ENCODE data around the gene ASTL.
A peak's percentile ranks its signal among the peaks of the same experiment; 100 is the strongest.

Gene ASTL

GRCh38 chr2:96138179-96139145 is at the start of gene ASTL:
Gene ASTL (minus strand): TSS chr2:96138502. CDS start chr2:96138436, 66 bp downstream.
- Mint-ChIP-seq H3K4me3 (peak within 1 kb of the TSS; percentile 36), H3K27ac (peak within 1 kb of the TSS; percentile 85)

DNA sequence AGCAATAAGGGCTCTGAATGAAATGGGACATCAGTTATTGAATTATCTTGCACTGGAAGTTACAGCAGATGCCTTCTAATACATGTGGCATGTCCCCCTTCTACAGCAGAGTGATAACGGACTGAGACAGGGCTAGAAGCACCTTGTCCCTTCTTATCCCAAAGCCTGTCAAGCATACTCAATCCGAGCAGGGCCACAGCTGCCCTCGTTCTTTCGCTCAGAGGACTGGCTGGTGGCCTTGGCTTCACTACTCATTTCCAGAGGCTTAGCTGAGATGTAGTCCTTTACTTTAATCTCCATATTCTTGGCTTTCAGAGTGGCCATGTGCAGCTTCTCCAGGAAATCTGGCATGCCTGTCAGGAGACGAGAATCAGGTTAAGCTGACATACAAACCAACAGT is 48.3 kb upstream of the ASTL start:
- H3K4me1 Mint-ChIP-seq (ENCODE audit: low read depth) = peaks cover 3% of the 10 kb centered on the region
- no peaks in the 10 kb centered on the region for H3K9me3 Mint-ChIP-seq
- no peak for DNase-seq
- no peak overlapping the region for H3K4me3 Mint-ChIP-seq
- H3K27ac Mint-ChIP-seq = no peak overlapping the region
- H3K36me3 Mint-ChIP-seq (ENCODE audit: low read depth) = peaks cover 79% of the 10 kb centered on the region
- H3K27me3 Mint-ChIP-seq = no peaks in the 10 kb centered on the region

More at GRCh38 chr2:96138179-96139145, at the start of gene ASTL:
- DNase-seq = peak; percentile 75
- Mint-ChIP-seq H3K9me3 (no peaks in the 10 kb centered on the region), H3K36me3 (ENCODE audit: low read depth) (peaks cover 27% of the 10 kb centered on the region), H3K27me3 (no peaks in the 10 kb centered on the region), H3K4me1 (ENCODE audit: low read depth) (peaks cover 32% of the 10 kb centered on the region)

DNA sequence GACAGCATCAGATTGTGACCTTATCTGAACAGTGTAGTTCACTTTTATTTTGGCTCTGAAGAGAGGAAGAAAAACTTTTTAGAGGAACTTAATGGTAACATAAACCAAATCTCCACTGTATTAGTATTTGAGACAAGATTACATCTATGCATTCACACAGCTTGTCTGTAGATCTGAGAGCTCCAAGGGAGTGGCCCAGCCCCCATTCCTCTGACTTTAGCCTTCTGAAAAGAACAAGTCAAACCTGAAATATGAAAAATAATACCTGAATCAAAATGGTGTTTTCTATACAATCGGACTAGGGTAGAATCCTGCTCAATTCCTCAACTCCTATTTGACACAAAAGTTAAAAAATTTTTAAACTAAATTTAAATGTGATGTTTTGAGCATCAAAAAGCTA is 47.2 kb upstream of the ASTL start:
- Mint-ChIP-seq H3K27ac (peak overlapping the region; percentile 1), H3K4me1 (ENCODE audit: low read depth) (peaks cover 9% of the 10 kb centered on the region), H3K27me3 (no peaks in the 10 kb centered on the region), H3K4me3 (no peak overlapping the region), H3K36me3 (ENCODE audit: low read depth) (peaks cover 69% of the 10 kb centered on the region), H3K9me3 (no peaks in the 10 kb centered on the region)
- DNase-seq = no peak

GRCh38 chr2:96184989-96185388 is 46.7 kb upstream of the ASTL start:
- no peak for DNase-seq
- Mint-ChIP-seq H3K27ac (peak overlapping the region; percentile 27), H3K4me3 (no peak overlapping the region), H3K27me3 (no peaks in the 10 kb centered on the region), H3K9me3 (no peaks in the 10 kb centered on the region), H3K4me1 (ENCODE audit: low read depth) (peaks cover 10% of the 10 kb centered on the region), H3K36me3 (ENCODE audit: low read depth) (peaks cover 66% of the 10 kb centered on the region)

GRCh38 chr2:96184188-96184587 is 45.9 kb upstream of the ASTL start:
- no peak for DNase-seq
- Mint-ChIP-seq H3K4me3 (no peak overlapping the region), H3K27me3 (no peaks in the 10 kb centered on the region), H3K36me3 (ENCODE audit: low read depth) (peaks cover 59% of the 10 kb centered on the region), H3K4me1 (ENCODE audit: low read depth) (peaks cover 10% of the 10 kb centered on the region), H3K9me3 (no peaks in the 10 kb centered on the region), H3K27ac (peak overlapping the region; percentile 27)

DNA sequence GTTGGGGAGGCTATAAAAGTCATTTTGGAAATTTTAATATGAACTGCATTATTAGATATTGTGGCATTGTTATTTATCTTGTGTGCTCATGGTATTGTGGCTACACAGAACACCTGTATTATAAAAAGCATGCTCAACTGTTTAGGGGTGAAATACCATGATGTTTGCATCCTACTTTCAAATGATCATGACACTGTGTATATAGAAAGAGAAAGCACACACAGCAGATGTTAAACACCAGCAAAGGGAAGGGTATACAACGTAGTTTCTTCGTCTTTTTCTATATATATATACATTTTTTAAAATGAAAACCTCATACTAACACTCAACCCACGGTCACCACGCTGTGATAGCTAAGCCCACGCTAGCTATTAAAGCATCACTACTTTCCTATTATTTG is 43.2 kb upstream of the ASTL start:
- H3K27me3 Mint-ChIP-seq = no peaks in the 10 kb centered on the region
- peaks cover 10% of the 10 kb centered on the region for H3K4me1 Mint-ChIP-seq (ENCODE audit: low read depth)
- peaks cover 36% of the 10 kb centered on the region for H3K36me3 Mint-ChIP-seq (ENCODE audit: low read depth)
- H3K4me3 Mint-ChIP-seq = no peak overlapping the region
- DNase-seq = no peak
- no peak overlapping the region for H3K27ac Mint-ChIP-seq
- H3K9me3 Mint-ChIP-seq = no peaks in the 10 kb centered on the region

DNA sequence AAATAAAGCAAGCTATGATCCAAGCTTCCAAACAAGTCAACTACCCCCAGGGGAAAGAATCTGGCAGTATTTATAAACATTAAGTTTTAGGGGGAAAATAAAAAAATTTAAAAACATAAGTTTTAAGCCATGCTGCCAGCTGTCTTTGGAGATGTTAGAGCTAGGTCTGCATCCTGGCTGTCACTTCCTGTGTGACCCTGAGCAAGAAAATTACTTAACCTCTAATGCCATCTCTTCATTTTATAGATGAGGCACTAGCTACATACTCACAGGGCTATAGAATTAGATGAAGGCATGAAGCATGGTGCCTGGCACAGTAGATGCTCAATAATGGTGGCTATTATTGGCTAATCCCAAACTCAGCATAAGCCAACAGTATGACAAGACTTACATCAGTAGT is 42.2 kb upstream of the ASTL start:
- Mint-ChIP-seq H3K4me3 (no peak overlapping the region), H3K9me3 (no peaks in the 10 kb centered on the region), H3K4me1 (ENCODE audit: low read depth) (peaks cover 10% of the 10 kb centered on the region), H3K27ac (no peak overlapping the region), H3K36me3 (ENCODE audit: low read depth) (peaks cover 25% of the 10 kb centered on the region), H3K27me3 (no peaks in the 10 kb centered on the region)
- DNase-seq = no peak

- peaks cover 10% of the 10 kb centered on the region for H3K4me1 Mint-ChIP-seq (ENCODE audit: low read depth)
- H3K9me3 Mint-ChIP-seq = no peaks in the 10 kb centered on the region
- DNase-seq = no peak
- H3K4me3 Mint-ChIP-seq = no peak overlapping the region
- peaks cover 20% of the 10 kb centered on the region for H3K36me3 Mint-ChIP-seq (ENCODE audit: low read depth)
- no peak overlapping the region for H3K27ac Mint-ChIP-seq
- no peaks in the 10 kb centered on the region for H3K27me3 Mint-ChIP-seq
Measured at GRCh38 chr2:96180002-96180401, 41.7 kb upstream of the ASTL start.

DNA sequence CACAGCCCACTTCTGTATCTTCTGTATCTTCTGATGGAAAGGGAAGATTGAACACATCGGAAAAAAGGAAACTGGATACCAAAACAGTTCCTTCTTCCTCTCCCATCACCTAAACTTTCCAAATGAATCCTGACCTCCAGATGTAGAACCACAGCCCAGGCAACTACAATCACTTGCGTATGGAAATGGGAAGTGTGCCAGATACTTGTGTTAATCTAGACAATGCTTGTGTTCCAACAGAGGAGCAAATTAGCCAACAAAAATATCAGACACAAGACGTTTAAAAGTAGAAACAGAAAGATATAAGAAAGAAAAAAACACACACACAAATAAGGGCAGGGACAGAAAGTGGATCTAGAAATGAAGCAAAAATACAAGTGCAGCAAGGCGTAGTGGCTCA is 38.4 kb upstream of the ASTL start:
- peak overlapping the region; percentile 27 for H3K27ac Mint-ChIP-seq
- DNase-seq = no peak
- no peak overlapping the region for H3K4me3 Mint-ChIP-seq
- peaks cover 26% of the 10 kb centered on the region for H3K4me1 Mint-ChIP-seq (ENCODE audit: low read depth)
- no peaks in the 10 kb centered on the region for H3K27me3 Mint-ChIP-seq
- no peaks in the 10 kb centered on the region for H3K36me3 Mint-ChIP-seq (ENCODE audit: low read depth)
- no peaks in the 10 kb centered on the region for H3K9me3 Mint-ChIP-seq

- no peaks in the 10 kb centered on the region for H3K36me3 Mint-ChIP-seq (ENCODE audit: low read depth)
- DNase-seq = no peak
- H3K27ac Mint-ChIP-seq = no peak overlapping the region
- no peaks in the 10 kb centered on the region for H3K9me3 Mint-ChIP-seq
- no peaks in the 10 kb centered on the region for H3K27me3 Mint-ChIP-seq
- H3K4me1 Mint-ChIP-seq (ENCODE audit: low read depth) = peaks cover 24% of the 10 kb centered on the region
- no peak overlapping the region for H3K4me3 Mint-ChIP-seq
Measured at GRCh38 chr2:96175951-96176350, 37.6 kb upstream of the ASTL start.

DNA sequence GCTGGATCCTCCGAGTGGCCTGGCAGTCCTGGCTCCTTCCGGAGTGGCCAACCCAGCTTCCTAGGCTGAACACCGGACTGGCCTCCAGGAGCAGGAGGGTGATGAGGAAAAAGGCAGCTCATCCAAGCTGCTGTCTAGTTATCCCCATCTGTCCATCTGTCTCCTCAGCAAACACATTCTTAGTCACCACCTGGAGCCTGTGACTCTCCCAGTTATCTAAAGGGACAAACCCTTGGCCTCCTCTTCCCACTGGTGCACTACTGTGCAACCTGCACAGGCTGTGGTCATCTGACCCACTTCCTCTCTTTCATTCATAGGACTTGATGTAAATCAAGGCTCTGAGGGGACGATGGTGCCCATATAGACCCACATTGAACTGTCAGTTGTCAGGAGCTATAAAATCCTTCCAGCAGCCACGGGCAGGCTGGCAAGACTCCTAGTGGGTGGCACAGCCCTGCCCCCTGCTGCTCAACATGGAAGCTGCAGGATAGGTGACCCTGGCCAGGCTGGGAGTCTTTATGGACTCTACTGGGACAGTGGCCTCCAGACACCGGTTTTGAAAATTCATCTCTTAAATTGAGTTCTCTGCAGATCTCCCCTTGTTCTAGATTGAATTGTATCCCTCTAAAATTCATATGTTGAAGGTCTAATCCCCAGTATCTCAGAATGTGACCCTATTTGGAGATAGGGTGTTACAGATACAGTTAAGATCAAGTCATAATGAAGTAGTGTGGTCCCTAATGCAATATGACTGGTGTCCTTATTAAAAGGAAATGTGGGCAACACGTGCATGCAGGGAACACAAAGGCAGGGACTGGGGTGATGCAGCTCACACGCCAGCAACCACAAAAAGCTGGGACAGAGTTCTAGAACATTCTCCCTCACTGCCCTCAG is 36.2 kb upstream of the ASTL start:
- Mint-ChIP-seq H3K4me1 (ENCODE audit: low read depth) (peaks cover 25% of the 10 kb centered on the region), H3K4me3 (peak overlapping the region; percentile 14)

DNA sequence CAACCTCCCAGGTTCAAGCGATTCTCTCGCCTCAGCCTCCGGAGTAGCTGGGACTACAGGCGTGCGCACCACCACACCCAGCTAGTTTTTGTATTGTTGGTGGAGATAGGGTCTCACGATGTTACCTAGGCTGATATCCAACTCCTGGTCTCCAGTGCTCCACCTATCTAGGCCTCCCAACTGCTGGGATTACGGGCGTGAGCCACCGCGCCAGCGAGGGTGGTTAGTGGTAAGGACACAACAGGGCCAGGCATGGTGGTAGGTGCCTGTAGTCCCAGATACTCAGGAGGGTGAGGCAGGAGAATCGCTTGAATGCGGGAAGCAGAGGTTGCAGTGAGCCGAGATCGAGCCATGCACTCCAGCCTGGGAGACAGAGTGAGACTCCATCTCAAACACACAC is 33.5 kb upstream of the ASTL start:
- no peak overlapping the region for H3K4me3 Mint-ChIP-seq
- H3K27ac Mint-ChIP-seq = peak overlapping the region; percentile 45
- H3K9me3 Mint-ChIP-seq = peaks cover 4% of the 10 kb centered on the region
- H3K27me3 Mint-ChIP-seq = no peaks in the 10 kb centered on the region
- H3K36me3 Mint-ChIP-seq (ENCODE audit: low read depth) = no peaks in the 10 kb centered on the region
- H3K4me1 Mint-ChIP-seq (ENCODE audit: low read depth) = peaks cover 49% of the 10 kb centered on the region
- no peak for DNase-seq

More for the DNA sequence above, 36.2 kb upstream of the ASTL start:
- no peaks in the 10 kb centered on the region for H3K36me3 Mint-ChIP-seq (ENCODE audit: low read depth)
- DNase-seq = peak; percentile 90
- H3K27me3 Mint-ChIP-seq = no peaks in the 10 kb centered on the region
- peak overlapping the region; percentile 80 for H3K27ac Mint-ChIP-seq
- no peaks in the 10 kb centered on the region for H3K9me3 Mint-ChIP-seq

DNA sequence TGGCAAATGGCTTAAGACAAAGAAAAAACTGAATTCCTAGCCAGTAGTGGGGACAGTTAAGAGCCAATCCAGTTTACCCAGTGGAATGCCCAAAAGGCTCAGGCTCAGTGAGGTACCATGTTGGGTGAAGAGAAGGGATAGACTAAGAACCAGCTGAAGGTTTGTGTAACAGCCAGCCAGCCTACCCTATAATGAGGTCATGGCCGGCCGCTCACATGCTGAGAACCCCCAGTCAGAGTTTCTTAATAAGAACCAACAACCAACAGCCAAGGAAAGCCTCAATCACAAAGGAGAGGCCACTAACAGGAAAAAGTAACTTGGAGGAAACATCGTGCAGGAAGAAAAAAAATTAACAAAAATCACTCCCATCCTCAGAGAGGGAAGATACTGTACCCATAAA is 32.3 kb upstream of the ASTL start:
- Mint-ChIP-seq H3K36me3 (ENCODE audit: low read depth) (no peaks in the 10 kb centered on the region), H3K9me3 (peaks cover 4% of the 10 kb centered on the region), H3K4me1 (ENCODE audit: low read depth) (peaks cover 53% of the 10 kb centered on the region), H3K4me3 (no peak overlapping the region), H3K27ac (peak overlapping the region; percentile 28), H3K27me3 (no peaks in the 10 kb centered on the region)
- no peak for DNase-seq

DNA sequence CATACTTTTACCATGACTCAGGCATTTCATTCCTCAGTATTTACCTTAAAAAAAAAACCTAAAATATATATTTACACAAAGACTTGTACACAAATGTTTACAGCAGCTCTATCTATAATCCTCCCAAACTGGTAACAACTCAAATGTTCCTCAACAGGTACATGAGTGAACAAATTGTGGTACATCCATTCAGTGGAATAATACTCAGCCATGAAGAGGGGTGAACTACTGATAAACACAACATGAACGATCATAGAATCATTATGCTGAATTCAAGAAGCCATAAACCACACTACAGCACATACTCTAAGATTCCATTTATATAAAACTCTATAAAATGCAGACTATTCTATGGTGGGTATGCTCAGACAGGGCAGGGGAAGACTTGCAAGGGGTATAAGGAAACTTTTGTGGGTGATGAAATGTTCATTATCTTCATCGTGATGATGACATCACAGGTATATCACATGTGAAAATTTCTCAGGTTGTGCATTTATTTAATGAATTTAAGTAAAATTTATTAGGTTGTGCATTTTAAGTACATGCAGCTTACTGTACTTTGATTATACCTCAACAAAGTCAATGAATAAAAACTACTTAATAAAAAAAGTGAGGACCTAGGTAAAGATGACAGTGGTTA is 31.7 kb upstream of the ASTL start:
- Mint-ChIP-seq H3K4me3 (no peak overlapping the region), H3K36me3 (ENCODE audit: low read depth) (no peaks in the 10 kb centered on the region), H3K9me3 (peaks cover 4% of the 10 kb centered on the region), H3K4me1 (ENCODE audit: low read depth) (peaks cover 56% of the 10 kb centered on the region), H3K27ac (no peak overlapping the region), H3K27me3 (no peaks in the 10 kb centered on the region)
- no peak for DNase-seq
